H1 (cell line): Measurements from ENCODE around the gene NEGR1. TPM values are rescaled to one million over a fixed set of nuclear protein-coding genes. Genes with fewer than 3 reads are reported as not detected.

Source experiments
- CTCF ChIA-PET: fragments of 300-600 bp; sonication (Branson Sonifier 250); formaldehyde crosslinking; loops from one replicate; lab custom pipeline; 2021; ENCODE audit not compliant: partially characterized antibody; lab: Charles Lee
- POLR2A ChIA-PET: fragments of 300-600 bp; sonication (Branson Sonifier 250); formaldehyde crosslinking; loops from one replicate; lab custom pipeline; 2021; ENCODE audit warnings: inconsistent platforms; ENCODE audit not compliant: partially characterized antibody; lab: Charles Lee
- DNase-seq, 2 experiments: peaks; one replicate each; pipeline versions ENCODE4 v3.0.0 to v3.0.0-alpha.2; 2010 to 2022; ENCODE audit warnings: low spot score in 2 of 2, low read depth in 1 of 2, mixed read lengths in 1 of 2
- FAIRE-seq: peaks from 2 replicates; lab custom pipeline; 2011; peaks lifted over from hg19 to GRCh38; lab: Jason Lieb, UNC
- H2AFZ ChIP-seq: 2 replicates; pipeline ENCODE4 v1.8.1; 2012; ENCODE audit warnings: low read length, inconsistent platforms
- H2AK5ac ChIP-seq: 2 replicates; pipeline ENCODE4 v1.6.1; 2013; ENCODE audit warnings: low read depth, low read length
- H2BK120ac ChIP-seq: replicated peaks from 2 replicates; pipeline ENCODE3; 2013; ENCODE audit warnings: low read depth, low read length, inconsistent platforms
- H2BK12ac ChIP-seq: 2 replicates; pipeline ENCODE4 v1.6.1; 2013; ENCODE audit warnings: low read depth, low read length
- H2BK15ac ChIP-seq: 2 replicates; pipeline ENCODE4 v1.6.1; 2013; ENCODE audit warnings: low read length
- H2BK20ac ChIP-seq: 2 replicates; pipeline ENCODE4 v1.6.1; 2013; ENCODE audit warnings: low read length
- H2BK5ac ChIP-seq: 2 replicates; pipeline ENCODE4 v1.6.1; 2013; ENCODE audit warnings: low read depth, low read length
- H3K14ac ChIP-seq: 2 replicates; pipeline ENCODE4 v1.6.1; 2013; ENCODE audit warnings: inconsistent platforms; ENCODE audit not compliant: insufficient read length
- H3K18ac ChIP-seq: 2 replicates; pipeline ENCODE4 v1.6.1; 2013; ENCODE audit warnings: low read length; ENCODE audit errors: extremely low read depth
- H3K23ac ChIP-seq: 2 replicates; pipeline ENCODE4 v1.6.1; 2013; ENCODE audit warnings: inconsistent platforms; ENCODE audit not compliant: insufficient read length
- H3K23me2 ChIP-seq: 2 replicates; pipeline ENCODE4 v1.6.1; 2013; ENCODE audit warnings: low read depth, low read length
- H3K27ac ChIP-seq: 2 replicates; pipeline ENCODE4 v1.6.1; 2011; ENCODE audit warnings: low read depth, low read length, inconsistent platforms
- H3K27me3 ChIP-seq, 4 experiments: replicated peaks in 1 of 4; 1 replicate in 1 of 4; 2 replicates in 3 of 4; pipeline versions ENCODE4 v1.6.1 to v1.8.1; 2011 to 2013; ENCODE audit warnings: low read length in 3 of 4, mild to moderate bottlenecking in 3 of 4, inconsistent platforms in 2 of 4, mixed read lengths in 2 of 4, moderate library complexity in 1 of 4; ENCODE audit not compliant: control insufficient read depth in 3 of 4, insufficient read depth in 3 of 4; ENCODE audit errors: extremely low read depth in 1 of 4
- H3K36me3 ChIP-seq, 4 experiments: 2 replicates each; pipeline versions ENCODE4 v1.6.1 to v1.8.1; 2011 to 2013; ENCODE audit warnings: mild to moderate bottlenecking in 4 of 4, low read length in 3 of 4, moderate library complexity in 2 of 4, control low read depth in 1 of 4, inconsistent platforms in 1 of 4; ENCODE audit not compliant: insufficient read depth in 4 of 4, control insufficient read depth in 2 of 4
- H3K4ac ChIP-seq: replicated peaks from 2 replicates; pipeline ENCODE3; 2013; ENCODE audit warnings: low read length, low read depth, mixed read lengths, inconsistent platforms; ENCODE audit not compliant: insufficient read length
- H3K4me1 ChIP-seq, 4 experiments: replicated peaks in 1 of 4; 1 replicate in 1 of 4; 2 replicates in 3 of 4; pipeline versions ENCODE4 v1.6.1 to v1.8.1; 2011 to 2013; ENCODE audit warnings: low read length in 3 of 4, inconsistent platforms in 2 of 4, mixed read lengths in 1 of 4; ENCODE audit not compliant: insufficient read depth in 4 of 4, control insufficient read depth in 3 of 4
- H3K4me2 ChIP-seq, 2 experiments: 2 replicates each; pipeline versions ENCODE4 v1.6.1 to v1.8.1; 2011 to 2013; ENCODE audit warnings: low read depth in 2 of 2, low read length in 2 of 2, control low read depth in 1 of 2, inconsistent platforms in 1 of 2, mild to moderate bottlenecking in 1 of 2; ENCODE audit not compliant: insufficient read depth in 1 of 2
- H3K4me3 ChIP-seq, 4 experiments: fragments of 200-600, 300-600 bp in 1 of 4; sonication (generic), shearing (Covaris generic), sonication (Bioruptor Twin) in 1 of 4; 2 replicates each; pipeline versions ENCODE4 v1.5.1 to v1.8.1; 2011 to 2016; ENCODE audit warnings: low read length in 4 of 4, low read depth in 3 of 4, control low read depth in 2 of 4, inconsistent platforms in 2 of 4, mild to moderate bottlenecking in 2 of 4, mixed read lengths in 1 of 4, moderate library complexity in 1 of 4; ENCODE audit not compliant: insufficient read depth in 2 of 4; ENCODE audit errors: extremely low read depth in 1 of 4
- H3K56ac ChIP-seq: replicated peaks from 2 replicates; pipeline ENCODE3; 2013; ENCODE audit warnings: low read depth, mild to moderate bottlenecking, mixed read lengths, low read length, inconsistent platforms; ENCODE audit not compliant: insufficient read length
- H3K79me1 ChIP-seq: 2 replicates; pipeline ENCODE4 v1.6.1; 2013; ENCODE audit warnings: low read depth, low read length, control low read depth
- H3K79me2 ChIP-seq, 2 experiments: 2 replicates each; pipeline versions ENCODE4 v1.6.1 to v1.8.1; 2012 to 2013; ENCODE audit warnings: low read length in 2 of 2, mild to moderate bottlenecking in 2 of 2, inconsistent platforms in 1 of 2; ENCODE audit not compliant: insufficient read depth in 2 of 2, control insufficient read depth in 1 of 2
- H3K9ac ChIP-seq, 4 experiments: replicated peaks in 1 of 4; 1 replicate in 1 of 4; 2 replicates in 3 of 4; pipeline versions ENCODE4 v1.6.1 to v1.8.1; 2011 to 2013; ENCODE audit warnings: low read depth in 3 of 4, low read length in 3 of 4, control low read depth in 2 of 4, mild to moderate bottlenecking in 2 of 4, moderate library complexity in 2 of 4, inconsistent platforms in 1 of 4; ENCODE audit errors: extremely low read depth in 1 of 4
- H3K9me3 ChIP-seq, 2 experiments: 2 replicates each; pipeline versions ENCODE4 v1.6.1 to v1.8.1; 2012 to 2013; ENCODE audit warnings: mild to moderate bottlenecking in 2 of 2, moderate library complexity in 2 of 2, control low read depth in 1 of 2, inconsistent platforms in 1 of 2, low read depth in 1 of 2, low read length in 1 of 2, mixed read lengths in 1 of 2; ENCODE audit not compliant: insufficient read depth in 2 of 2
- H4K20me1 ChIP-seq, 2 experiments: replicated peaks in 1 of 2; 2 replicates each; pipeline versions ENCODE3 to v1.8.1; 2011 to 2013; ENCODE audit warnings: inconsistent platforms in 2 of 2, low read length in 2 of 2, mild to moderate bottlenecking in 1 of 2; ENCODE audit not compliant: insufficient read depth in 2 of 2, control insufficient read depth in 1 of 2
- H4K5ac ChIP-seq: 2 replicates; pipeline ENCODE4 v1.6.1; 2013; ENCODE audit warnings: low read length, low read depth, mixed read lengths, inconsistent platforms; ENCODE audit not compliant: insufficient read length
- H4K8ac ChIP-seq: 2 replicates; pipeline ENCODE4 v1.8.0; 2013; ENCODE audit warnings: mild to moderate bottlenecking, moderate library complexity, low read length, inconsistent platforms; ENCODE audit not compliant: insufficient read depth; ENCODE audit errors: extremely low read depth
- H4K91ac ChIP-seq: replicated peaks from 2 replicates; pipeline ENCODE3; 2013; ENCODE audit warnings: low read length, mixed read lengths, inconsistent platforms; ENCODE audit not compliant: insufficient read length
- CHD2 ChIP-seq: IDR thresholded peaks from 2 replicates; pipeline ENCODE4 v1.6.1; 2012; ENCODE audit warnings: low read length, improper control_type of control experiment
- SIN3A ChIP-seq, 2 experiments: IDR thresholded peaks in 1 of 2; conservative IDR thresholded peaks in 1 of 2; 2 replicates each; pipeline ENCODE4 v1.6.1; 2011 to 2012; ENCODE audit warnings: low read length in 2 of 2, improper control_type of control experiment in 1 of 2, low read depth in 1 of 2, mild to moderate bottlenecking in 1 of 2
- SP2 ChIP-seq: IDR thresholded peaks from 2 replicates; pipeline ENCODE4 v1.6.1; 2012; ENCODE audit warnings: mild to moderate bottlenecking, low read length, inconsistent platforms
- SP4 ChIP-seq: IDR thresholded peaks from 2 replicates; pipeline ENCODE4 v1.6.1; 2012; ENCODE audit warnings: low read length, inconsistent platforms
- WGBS, 2 experiments: shearing (Covaris generic) in 1 of 2; methylation state at CpG; one replicate each; pipeline versions ENCODE4 v1.1.6 to v1.1.7; 2013 to 2015; ENCODE audit warnings: low lambda C conversion rate in 2 of 2, mixed read lengths in 2 of 2, inconsistent platforms in 1 of 2, low coverage in 1 of 2, missing lambda C conversion rate in 1 of 2; ENCODE audit not compliant: insufficient replicate concordance in 2 of 2, insufficient coverage in 1 of 2, insufficient read length in 1 of 2; ENCODE audit errors: extremely low coverage in 1 of 2, missing lambda C conversion rate in 1 of 2; 5-methylcytosine and 5-hydroxymethylcytosine counted together
- polyA plus RNA-seq, 7 experiments: library from polyadenylated mRNA; depleted of rRNA in 3 of 7; stranded (reverse) in 5 of 7; unstranded in 2 of 7; fragments of >200 nt in 5 of 7; fragments of 200-250 nt in 2 of 7; gene quantifications; 1 replicate in 5 of 7; 2 replicates in 1 of 7; 4 replicates in 1 of 7; pipeline versions ENCODE4 v1.2.1 to v1.2.3, GENCODE V29; 2011 to 2013; ENCODE audit warnings: missing spikeins in 2 of 7, mixed read lengths in 2 of 7
- total RNA-seq: library from RNA; stranded (reverse); fragmentation: NEBNext Ultra II Directional; extraction: Animal tissue kit (Norgen Biotek cat#: 25700); gene quantifications from 2 replicates; pipeline ENCODE4 v1.2.1, GENCODE V29; 2021

NEGR1 gene
- total and polyA plus RNA-seq, 2 of the 8 experiments (the other 6 are each of a cell fraction or from before 2014, with no cell fraction given): 0.71 to 1.3 TPM

- 95% methylated on average over 1 of the region's 1 CpG; no CpG with 5 or more reads in 1 of the 2 experiments for WGBS, 2 experiments
- Histone ChIP-seq H3K56ac (no peak overlapping the region), H3K23me2 (no peaks in the 10 kb centered on the region), H3K36me3 (no peaks in the 10 kb centered on the region), H3K4me2 (no peak overlapping the region), H3K79me1 (no peaks in the 10 kb centered on the region), H3K14ac (no peak overlapping the region), H3K9me3 (no peaks in the 10 kb centered on the region), H2AK5ac (no peak overlapping the region), H2BK120ac (no peak overlapping the region), H2AFZ (no peak overlapping the region), H3K27ac (no peak overlapping the region), H2BK20ac (no peak overlapping the region), H2BK15ac (no peak overlapping the region), H2BK5ac (no peak overlapping the region), H3K27me3 (no peaks in the 10 kb centered on the region), H2BK12ac (no peak overlapping the region), H3K4me1 (no peaks in the 10 kb centered on the region), H4K5ac (no peak overlapping the region), H3K9ac (no peak overlapping the region), H3K18ac (no peak overlapping the region), H4K20me1 (no peaks in the 10 kb centered on the region), H4K8ac (no peak overlapping the region), H3K4me3 (no peak overlapping the region), H3K4ac (no peak overlapping the region), H3K23ac (no peak overlapping the region), H4K91ac (no peak overlapping the region), H3K79me2 (no peaks in the 10 kb centered on the region)
- CTCF ChIA-PET: interaction anchor here (1.2 kb wide), 1 partner anchor 31 kb away, joined by 3 read pairs; no protein-coding TSS in a partner anchor
- FAIRE-seq (no peak), DNase-seq (no peak)
- POLR2A ChIA-PET: no interaction called here
- TF ChIP-seq SP4: no peak
- no peak for TF ChIP-seq SIN3A (conservative IDR thresholded peaks at IDR 0.05 in 1 of 2, IDR thresholded peaks at IDR 0.05 in 1 of 2; ENCODE audit: low read depth in 1 of 2, low read length in 2 of 2)
- no peak for TF ChIP-seq SP2
- TF ChIP-seq CHD2: no peak
Observed at GRCh38 chr1:71695821-71696220, 586.5 kb downstream of the NEGR1 start.
